Head of caudate nucleus (tissue), 42 donors: Measurements from ENCODE around the gene ZG16.

ENCODE experiments used
- DNase-seq, 42 donors: peaks; one replicate each; pipeline versions ENCODE4 v3.0.0 to v3.0.0-alpha.2; 2020 to 2021; ENCODE audit warnings: mixed read lengths in 7 of 42
- intact Hi-C: fragments of 100-400 bp; cut with DNase I; formaldehyde crosslinking; loops from one replicate; pipeline ENCODE4 v1.15.0; 2022

Gene ZG16

GRCh38 chr16:29805232-29806098, 27.4 kb downstream of the ZG16 start:
- intact Hi-C loops = no loop called here
- DNase-seq = peak; percentile 95 to 99 (median 98)

DNA sequence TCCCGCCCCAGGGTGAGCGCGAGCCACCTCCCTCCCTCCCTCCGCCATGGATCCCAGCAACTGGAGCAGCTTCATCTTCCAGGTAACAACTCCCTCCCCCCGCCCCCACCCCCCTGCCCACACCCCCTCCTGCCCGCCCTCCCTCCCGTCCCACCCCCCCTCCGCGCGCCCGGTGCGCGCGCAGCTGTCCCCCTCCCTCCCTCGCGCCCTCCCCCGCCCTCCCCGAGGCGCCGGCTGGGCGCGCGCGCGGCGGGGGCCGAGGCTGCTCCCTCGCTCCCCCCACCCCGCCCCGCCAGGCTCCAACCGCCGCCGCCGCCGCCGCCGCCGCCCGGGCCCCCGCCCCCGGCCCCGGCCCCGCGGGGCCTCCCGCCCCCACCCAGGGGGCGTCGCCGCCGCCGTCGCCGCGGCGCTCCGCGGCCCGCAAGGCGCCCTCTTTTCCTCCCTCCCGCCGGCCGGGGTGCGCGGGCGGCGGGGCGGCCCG, 28.1 kb downstream of the ZG16 start, which contains the start of gene MAZ:
Gene MAZ (plus strand): TSS at position 431 of the 481 bp plus-strand sequence. CDS start 173 bp downstream, outside the sequence.
- intact Hi-C loops = no loop called here
- peak in 29 of 42 donors; percentile 58 to 86 (median 72) for DNase-seq

GRCh38 chr16:29806641-29807425, 28.8 kb downstream of the ZG16 start:
- DNase-seq = peak in 17 of 42 donors; percentile 12 to 71 (median 48)

GRCh38 chr16:29807426-29808218, 29.6 kb downstream of the ZG16 start:
- peak; percentile 74 to 94 (median 89) for DNase-seq
- intact Hi-C loops = no loop called here

More at GRCh38 chr16:29806641-29807425, 28.8 kb downstream of the ZG16 start:
- intact Hi-C loops = no loop called here

DNA sequence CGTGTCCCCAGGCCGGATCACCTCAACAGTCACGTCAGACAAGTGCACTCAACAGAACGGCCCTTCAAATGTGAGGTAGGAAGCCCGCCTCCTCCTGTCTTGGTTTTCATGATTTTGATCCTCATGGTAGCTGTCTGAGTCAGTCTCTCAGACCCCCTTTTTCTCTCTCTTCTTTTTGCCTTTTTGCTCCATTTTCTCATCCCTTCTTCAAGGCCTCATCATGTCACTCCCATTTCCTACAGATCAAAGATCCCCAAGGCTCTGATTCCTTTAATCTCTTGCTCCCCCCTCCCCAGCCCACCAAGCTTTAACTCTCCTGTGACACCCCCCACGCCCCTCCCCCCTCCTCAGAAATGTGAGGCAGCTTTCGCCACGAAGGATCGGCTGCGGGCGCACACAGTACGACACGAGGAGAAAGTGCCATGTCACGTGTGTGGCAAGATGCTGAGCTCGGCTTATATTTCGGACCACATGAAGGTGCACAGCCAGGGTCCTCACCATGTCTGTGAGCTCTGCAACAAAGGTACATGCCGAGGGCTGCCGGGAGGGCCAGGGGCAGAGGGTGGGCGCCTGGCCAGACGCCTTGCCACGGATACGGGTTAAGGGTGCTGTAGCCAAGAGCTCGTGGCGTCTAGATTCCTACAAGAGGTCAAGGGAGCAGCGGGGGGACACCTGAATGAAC, 30.3 kb downstream of the ZG16 start:
- DNase-seq = peak in 2 of 42 donors; percentile 19 to 21
- intact Hi-C loops = no loop called here

- peak in 1 of 42 donors; percentile 31 for DNase-seq
- intact Hi-C loops = no loop called here
These were observed 31.1 kb downstream of the ZG16 start for GRCh38 chr16:29809031-29809747.

DNA sequence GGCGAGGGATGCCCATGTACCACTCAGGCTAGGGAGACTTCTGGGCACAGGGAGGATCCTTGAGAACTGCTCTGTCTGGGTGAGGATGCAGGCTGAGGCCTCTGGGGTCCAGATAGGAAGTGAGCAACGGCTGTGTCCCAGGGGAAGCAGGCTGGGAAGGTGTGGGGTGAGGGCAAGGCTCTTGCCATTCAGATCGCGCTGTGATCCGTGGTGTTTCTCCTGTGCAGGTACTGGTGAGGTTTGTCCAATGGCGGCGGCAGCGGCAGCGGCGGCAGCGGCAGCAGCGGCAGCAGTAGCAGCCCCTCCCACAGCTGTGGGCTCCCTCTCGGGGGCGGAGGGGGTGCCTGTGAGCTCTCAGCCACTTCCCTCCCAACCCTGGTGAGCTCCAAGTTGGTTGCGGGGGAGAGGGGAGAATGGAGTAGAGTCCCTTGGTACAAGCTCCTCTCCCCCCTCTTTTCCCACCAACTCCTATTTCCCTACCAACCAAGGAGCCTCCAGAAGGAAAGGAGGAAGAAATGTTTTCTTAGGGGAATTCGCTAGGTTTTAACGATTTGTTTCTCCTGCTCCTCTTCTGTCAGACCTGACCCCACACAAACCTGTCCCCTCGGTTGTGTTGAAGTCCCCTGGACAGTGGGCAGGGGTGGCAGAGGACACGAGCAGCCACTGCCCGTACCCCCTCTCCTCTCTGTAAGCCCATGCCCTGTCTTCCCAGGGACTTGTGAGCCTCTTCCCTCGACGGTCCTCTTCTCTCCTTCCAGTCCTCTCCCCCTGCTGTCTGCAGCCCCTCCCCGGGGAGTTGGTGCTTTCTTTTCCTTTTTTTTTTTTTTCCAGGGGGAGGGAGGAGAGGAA, 32.0 kb downstream of the ZG16 start:
- peak in 21 of 42 donors; percentile 26 to 73 (median 53) for DNase-seq
- intact Hi-C loops = loop anchor here (10.0 kb wide), 2 partner anchors 115 to 185 kb away; partner anchors contain the start of genes HIRIP3, INO80E and KCTD13

DNA sequence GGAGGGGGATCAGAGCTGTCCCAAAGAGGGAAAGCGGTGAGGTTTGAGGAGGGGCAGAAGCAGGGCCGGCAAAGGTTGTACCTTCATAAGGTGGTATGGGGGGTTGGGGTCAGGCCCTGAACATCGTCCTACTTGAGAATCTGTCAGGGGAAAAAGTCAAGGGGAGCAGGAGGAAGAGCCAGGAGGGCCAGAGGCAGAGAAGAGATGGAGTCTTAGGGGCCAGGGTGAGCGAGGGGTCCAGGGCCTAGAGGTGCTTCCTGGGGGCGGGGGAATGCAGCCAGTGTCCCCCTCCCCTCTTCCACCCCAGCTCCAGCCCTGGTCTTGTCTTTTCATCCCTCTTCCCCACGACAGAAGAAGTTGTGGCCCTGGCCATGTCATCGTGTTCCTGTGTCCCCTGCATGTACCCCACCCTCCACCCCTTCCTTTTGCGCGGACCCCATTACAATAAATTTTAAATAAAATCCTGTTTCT, 32.7 kb downstream of the ZG16 start:
- intact Hi-C loops = loop anchor here (10.0 kb wide), 2 partner anchors 114 to 184 kb away; partner anchors contain the start of genes HIRIP3, INO80E and KCTD13
- no peak for DNase-seq

DNA sequence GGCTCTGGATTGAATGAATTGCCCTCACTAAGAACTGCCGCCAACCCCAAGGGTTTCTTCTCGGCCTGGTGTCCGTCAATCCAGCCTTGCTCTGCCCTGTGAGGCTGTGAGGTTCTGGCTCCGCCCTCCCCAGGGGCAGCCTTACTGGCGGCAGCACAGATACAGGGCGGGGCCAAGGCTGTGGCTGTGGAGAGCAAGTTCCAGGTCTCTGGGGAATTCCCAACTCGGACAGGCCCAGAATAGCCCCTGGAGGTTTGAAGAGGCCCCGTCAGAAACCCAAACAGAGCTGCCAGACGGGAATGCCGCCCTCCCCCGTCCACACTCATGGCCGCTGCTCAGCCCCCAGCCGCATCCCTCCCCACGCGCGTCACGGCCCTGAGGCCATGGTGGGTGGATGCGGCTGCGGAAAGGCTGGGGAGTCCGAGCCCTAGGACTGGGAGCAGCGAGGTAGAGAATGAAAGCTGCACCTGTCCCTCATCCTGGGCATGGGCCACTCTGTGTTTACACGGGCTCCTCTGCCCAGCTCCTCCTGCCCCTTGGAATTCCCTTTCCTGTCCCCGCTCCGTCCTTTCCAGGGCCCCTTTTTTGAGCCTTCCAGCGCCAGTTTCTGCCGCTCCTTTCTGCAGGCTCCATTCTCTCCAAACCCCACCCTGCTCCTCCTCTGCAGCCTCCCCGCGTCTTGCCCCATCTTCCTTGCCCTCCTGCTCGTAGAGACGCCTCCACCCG, 33.3 kb downstream of the ZG16 start:
- intact Hi-C loops = loop anchor here (10.0 kb wide), 2 partner anchors 113 to 183 kb away; partner anchors contain the start of genes HIRIP3, INO80E and KCTD13
- DNase-seq = peak; percentile 85 to 98 (median 94)

DNA sequence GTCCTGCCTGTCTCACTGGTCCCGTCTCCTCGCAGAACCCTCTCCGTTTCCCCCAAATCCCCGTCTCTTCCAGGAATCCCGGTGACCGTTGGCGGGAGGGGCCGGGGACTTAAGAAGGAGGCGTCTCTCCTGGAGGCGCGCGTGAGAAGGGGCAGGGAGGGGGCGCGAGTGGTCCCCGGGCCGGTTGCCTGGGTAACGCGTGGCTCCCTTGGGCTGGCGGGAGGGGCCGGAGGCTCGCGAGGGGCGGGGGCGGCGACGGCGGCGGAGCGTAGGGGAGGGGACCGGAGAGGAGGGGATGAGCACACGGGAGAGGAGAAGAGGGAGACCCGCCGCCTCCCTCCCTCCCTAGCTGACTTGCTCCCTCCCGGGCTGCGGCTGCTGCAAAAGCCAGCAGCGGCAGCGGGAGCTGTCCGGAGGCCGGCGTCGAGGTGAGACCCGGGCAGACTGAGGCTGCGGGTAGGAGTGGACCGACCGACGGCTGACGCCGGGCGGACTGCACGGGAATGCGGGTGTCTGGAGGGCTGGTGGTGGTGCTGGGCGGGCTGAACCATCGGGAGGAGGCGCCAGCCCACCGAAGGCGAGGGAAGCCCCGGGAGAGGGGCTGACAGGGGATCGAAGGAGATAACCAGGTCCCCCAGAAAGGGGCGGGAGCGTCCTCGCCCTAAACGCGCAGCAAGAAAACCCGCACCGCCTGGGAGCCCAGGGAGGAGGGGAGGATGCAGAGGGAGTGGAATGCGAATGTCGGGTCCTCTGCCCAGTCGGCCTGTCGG, 34.0 kb downstream of the ZG16 start, which contains the start of gene PRRT2:
Gene PRRT2 (plus strand): TSS at position 298 of the 770 bp plus-strand sequence. CDS start 862 bp downstream, outside the sequence.
- intact Hi-C loops = loop anchor here (10.0 kb wide), 2 partner anchors 113 to 183 kb away; partner anchors contain the start of genes HIRIP3, INO80E and KCTD13

DNA sequence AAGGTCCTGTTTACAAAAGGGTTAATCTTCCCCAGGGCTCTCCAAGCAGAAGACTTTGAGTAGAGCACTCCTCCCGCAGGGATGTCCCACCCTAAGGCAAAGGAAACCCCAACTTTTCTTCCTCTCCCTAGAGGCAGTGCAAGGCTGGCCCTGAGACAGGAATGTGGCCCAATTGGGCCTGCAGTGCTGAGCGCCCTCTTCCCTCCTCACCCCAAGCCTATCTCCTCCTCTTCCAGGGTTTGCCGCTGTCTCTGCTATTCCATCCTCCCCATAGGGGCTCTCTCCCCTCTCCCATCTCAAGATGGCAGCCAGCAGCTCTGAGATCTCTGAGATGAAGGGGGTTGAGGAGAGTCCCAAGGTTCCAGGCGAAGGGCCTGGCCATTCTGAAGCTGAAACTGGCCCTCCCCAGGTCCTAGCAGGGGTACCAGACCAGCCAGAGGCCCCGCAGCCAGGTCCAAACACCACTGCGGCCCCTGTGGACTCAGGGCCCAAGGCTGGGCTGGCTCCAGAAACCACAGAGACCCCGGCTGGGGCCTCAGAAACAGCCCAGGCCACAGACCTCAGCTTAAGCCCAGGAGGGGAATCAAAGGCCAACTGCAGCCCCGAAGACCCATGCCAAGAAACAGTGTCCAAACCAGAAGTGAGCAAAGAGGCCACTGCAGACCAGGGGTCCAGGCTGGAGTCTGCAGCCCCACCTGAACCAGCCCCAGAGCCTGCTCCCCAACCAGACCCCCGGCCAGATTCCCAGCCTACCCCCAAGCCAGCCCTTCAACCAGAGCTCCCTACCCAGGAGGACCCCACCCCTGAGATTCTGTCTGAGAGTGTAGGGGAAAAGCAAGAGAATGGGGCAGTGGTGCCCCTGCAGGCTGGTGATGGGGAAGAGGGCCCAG, 34.9 kb downstream of the ZG16 start:
- DNase-seq = peak in 6 of 42 donors; percentile 22 to 51 (median 28)
- intact Hi-C loops = loop anchor here (10.0 kb wide), 2 partner anchors 112 to 182 kb away; partner anchors contain the start of genes HIRIP3, INO80E and KCTD13

More for the DNA sequence above, 34.0 kb downstream of the ZG16 start, which contains the start of gene PRRT2:
- DNase-seq = peak in 41 of 42 donors; percentile 46 to 92 (median 79)

DNA sequence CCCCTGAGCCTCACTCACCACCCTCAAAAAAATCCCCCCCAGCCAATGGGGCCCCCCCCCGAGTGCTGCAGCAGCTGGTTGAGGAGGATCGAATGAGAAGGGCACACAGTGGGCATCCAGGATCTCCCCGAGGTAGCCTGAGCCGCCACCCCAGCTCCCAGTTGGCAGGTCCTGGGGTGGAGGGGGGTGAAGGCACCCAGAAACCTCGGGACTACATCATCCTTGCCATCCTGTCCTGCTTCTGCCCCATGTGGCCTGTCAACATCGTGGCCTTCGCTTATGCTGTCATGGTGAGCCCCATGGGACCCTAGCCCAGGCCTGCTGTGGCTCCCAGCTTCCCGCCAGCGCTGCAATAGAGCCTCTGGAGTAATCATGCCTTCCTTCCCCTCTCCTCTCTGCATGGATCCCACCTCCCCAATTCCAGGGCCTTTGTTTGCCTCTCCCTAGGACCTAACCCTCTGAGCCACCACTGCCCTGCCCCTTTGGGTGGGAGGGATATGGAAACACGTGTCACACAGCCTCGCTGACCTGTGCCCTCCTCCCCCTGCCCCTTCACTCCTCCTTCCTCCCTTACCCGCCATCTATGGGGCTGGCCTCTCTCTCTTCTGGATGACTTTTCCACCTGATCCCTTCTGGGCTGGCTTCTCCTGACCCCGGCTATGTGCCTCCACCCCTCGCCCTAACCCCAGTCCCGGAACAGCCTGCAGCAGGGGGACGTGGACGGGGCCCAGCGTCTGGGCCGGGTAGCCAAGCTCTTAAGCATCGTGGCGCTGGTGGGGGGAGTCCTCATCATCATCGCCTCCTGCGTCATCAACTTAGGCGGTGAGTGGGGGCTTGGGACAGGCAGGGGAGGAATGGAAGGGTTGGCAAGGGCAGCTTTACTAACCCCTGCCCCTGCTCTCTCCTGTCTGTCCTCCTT, 35.8 kb downstream of the ZG16 start:
- DNase-seq = no peak
- intact Hi-C loops = loop anchor here (10.0 kb wide), 2 partner anchors 111 to 181 kb away; partner anchors contain the start of genes HIRIP3, INO80E and KCTD13
